Astrocyte of the spinal cord (primary cell): ENCODE data around the gene RASGRP1.

Source experiments
- DNase-seq: peaks from one replicate; pipeline ENCODE4 v3.0.0; 2011; ENCODE audit warnings: low read depth, low spot score
- H3K4me3 ChIP-seq: 2 replicates; pipeline ENCODE4 v1.5.1; 2011; ENCODE audit warnings: low read depth, mild to moderate bottlenecking, low read length, moderate library complexity
- in situ Hi-C: cut with HindIII; loops from 2 replicates; pipeline ENCODE4 v1.10.0; 2017; ENCODE audit warnings: low sequenced_read_pairs
- TF ChIP-seq, protein P1 (sequence below): IDR thresholded peaks from 2 replicates; pipeline ENCODE4 v1.5.1; 2012; ENCODE audit warnings: low read depth, mild to moderate bottlenecking, low read length, inconsistent platforms

The RASGRP1 gene

DNA sequence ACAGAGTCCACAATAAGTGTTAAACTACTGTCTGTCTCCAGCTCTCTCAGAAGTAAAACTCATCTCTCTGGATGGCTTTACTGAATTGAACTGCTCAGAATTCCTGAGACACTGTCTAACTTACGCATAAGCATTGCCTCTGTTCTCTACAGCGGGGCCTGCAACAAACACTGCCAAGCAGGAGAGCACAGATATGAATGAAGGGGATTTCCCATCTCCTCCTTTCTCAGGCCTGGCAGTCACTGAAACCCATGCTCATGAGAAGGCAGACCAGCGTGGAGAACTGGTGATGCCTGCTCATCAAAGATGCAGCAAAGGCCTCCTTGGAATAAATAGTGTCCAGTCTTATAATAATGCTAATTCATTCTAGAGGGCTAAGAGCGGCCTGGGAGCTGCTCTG is 10.3 kb downstream of the RASGRP1 start:
- in situ Hi-C loops = no loop called here

DNA sequence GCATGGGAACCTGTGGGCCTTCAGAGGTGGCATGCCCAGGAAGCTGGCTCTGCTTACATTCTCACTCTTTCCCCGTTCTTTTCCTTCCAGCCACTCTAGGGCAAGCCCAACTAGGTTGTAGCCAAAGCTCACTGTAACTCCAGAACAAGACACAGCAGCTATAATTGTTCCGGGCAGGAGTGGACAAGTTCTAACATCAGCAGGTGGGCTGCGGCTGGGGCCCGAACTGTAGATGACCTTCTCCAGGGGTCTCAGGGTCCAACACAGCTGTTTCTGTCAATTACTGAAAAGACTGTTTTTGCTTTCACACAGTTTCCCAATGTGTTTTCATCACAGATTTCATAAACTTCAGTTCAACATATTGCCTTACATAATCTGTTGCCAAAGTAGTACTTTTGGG is 11.5 kb downstream of the RASGRP1 start:
- TF ChIP-seq, protein P1, sequence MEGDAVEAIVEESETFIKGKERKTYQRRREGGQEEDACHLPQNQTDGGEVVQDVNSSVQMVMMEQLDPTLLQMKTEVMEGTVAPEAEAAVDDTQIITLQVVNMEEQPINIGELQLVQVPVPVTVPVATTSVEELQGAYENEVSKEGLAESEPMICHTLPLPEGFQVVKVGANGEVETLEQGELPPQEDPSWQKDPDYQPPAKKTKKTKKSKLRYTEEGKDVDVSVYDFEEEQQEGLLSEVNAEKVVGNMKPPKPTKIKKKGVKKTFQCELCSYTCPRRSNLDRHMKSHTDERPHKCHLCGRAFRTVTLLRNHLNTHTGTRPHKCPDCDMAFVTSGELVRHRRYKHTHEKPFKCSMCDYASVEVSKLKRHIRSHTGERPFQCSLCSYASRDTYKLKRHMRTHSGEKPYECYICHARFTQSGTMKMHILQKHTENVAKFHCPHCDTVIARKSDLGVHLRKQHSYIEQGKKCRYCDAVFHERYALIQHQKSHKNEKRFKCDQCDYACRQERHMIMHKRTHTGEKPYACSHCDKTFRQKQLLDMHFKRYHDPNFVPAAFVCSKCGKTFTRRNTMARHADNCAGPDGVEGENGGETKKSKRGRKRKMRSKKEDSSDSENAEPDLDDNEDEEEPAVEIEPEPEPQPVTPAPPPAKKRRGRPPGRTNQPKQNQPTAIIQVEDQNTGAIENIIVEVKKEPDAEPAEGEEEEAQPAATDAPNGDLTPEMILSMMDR = no peak
- H3K4me3 ChIP-seq = no peak overlapping the region
- DNase-seq = no peak
- in situ Hi-C loops = no loop called here

More for the DNA sequence above, 10.3 kb downstream of the RASGRP1 start:
- H3K4me3 ChIP-seq = no peak overlapping the region
- TF ChIP-seq, protein P1 = no peak
- no peak for DNase-seq

DNA sequence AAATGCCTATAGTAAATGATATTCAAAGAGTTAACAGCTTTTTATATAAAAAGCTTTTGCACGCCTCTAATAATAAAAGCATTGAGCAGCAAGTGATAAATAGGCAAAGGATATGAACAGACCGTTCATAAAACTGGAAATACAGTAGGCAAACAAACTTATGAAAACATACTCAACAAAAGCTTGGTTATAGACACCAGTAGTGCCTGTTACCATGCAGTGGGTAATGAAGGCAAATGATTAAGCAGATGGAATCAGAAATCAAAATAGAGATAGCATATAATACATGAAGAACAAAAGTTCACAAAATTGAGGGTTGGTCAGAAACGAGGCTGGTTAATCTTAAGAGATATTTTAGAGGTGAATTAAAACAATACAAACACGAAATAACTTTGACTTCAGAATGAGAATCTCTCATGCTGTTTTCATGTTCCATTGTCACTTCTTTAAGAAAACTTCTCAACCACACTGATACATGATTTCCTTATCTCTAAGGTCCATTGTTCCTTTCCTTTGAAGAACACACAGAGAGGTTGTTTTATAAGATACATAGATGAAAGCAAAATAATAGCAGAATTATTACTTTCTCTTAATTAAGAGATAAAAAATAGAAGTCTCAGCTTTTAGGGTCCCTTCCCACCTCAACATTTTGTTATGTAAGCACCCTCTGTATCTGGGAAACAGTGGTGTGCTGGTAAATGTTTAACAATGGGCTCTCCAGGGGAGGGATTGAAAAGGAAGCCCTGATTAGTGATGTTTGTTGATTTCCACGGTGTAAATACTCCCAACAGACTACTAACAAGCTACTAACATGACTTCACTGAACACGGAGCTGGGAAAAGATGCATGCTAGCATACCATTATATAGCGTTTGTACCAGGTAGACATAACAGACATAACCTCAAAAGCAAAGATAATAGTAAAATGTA is 12.6 kb downstream of the RASGRP1 start:
- in situ Hi-C loops = no loop called here
- TF ChIP-seq, protein P1 = no peak
- no peak for DNase-seq
- H3K4me3 ChIP-seq = no peak overlapping the region

DNA sequence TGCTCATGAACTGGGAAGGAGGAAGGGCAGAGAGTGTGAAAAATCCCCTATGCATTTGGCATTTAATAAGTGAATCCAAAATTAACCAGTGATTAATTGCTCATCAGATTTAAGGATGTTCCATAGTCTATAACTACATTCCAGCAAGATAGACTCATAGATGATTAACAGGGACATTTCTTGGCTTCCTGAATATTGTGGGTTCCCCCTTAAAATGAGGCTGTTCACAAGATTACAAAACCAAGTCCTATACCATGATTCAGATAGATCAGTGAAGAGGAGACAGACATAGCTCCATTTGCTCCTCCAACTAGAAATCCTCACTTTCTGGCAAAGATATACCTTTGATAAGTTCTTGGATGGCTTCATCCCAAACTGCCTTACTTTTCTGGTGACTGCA is 15.4 kb downstream of the RASGRP1 start:
- TF ChIP-seq, protein P1 = no peak
- in situ Hi-C loops = no loop called here
- DNase-seq = no peak
- H3K4me3 ChIP-seq = no peak overlapping the region

DNA sequence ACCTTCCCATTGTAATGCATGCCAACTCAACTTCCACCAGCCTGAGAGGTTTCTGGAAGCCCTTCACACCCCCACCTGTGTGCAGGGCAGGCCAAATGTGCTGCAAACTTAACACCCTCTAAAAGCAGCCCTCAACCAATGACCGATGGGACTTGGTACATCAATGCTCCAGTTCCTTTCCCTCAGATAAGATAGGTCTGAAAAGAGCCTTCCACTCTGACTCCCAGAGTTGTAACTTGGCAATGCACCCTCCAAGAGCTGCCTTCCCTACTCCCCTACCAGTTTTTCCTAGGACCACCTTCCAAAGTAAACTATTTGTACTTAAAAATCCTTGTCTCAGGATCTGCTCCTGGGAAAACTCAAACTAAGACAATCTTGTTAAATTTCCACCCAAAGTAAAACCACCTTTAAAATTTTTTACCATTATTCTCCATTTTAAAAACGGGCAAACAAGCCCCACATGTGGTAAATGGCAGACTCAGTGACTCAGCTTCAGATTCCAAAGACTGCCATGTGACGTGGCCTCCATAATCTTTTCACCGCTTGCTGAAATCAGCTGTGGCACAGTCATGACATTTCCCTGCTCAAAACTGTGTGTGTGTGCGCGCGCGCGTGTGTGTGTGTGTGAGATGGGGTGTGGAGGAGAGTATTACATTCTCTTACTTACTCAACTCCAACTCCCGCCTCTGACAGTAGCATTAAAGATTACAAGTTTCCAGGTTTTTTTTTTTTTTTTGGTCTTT is 17.2 kb downstream of the RASGRP1 start:
- no peak for DNase-seq
- in situ Hi-C loops = no loop called here
- TF ChIP-seq, protein P1 = no peak
- H3K4me3 ChIP-seq = no peak overlapping the region

DNA sequence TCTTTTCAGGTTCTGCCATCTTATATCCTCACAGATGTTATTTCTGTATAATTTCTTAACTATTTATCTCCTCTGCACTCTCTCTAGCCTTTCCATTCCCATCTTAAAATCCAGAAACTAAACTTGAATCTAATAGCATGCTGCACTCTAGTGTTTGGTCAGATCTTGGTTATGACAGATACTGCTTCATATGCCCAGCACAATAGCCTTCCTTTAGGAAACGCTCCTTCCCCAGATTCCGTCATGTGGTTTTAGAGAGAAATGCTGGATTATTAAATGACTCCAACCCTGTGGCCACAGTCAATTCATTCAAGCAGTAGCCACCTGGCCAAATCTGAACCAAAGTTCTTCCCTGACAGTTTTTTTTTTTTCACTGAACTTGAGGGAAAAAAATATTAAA is 19.4 kb downstream of the RASGRP1 start:
- TF ChIP-seq, protein P1 = no peak
- H3K4me3 ChIP-seq = no peak overlapping the region
- in situ Hi-C loops = no loop called here
- DNase-seq = no peak
